Measurements from ENCODE around the gene PTPRS. TPM values are rescaled to one million over a fixed set of nuclear protein-coding genes. Genes with fewer than 3 reads are reported as not detected.
"Not testable (repeated sequence)": the region's sequence is repeated elsewhere in the genome, so short reads cannot be mapped to it uniquely, and the experiment has no call there.

PTPRS gene
- total and polyA plus RNA-seq, 2 donors (not counting 3 experiments of a cell fraction or from before 2014, with no cell fraction given): 10.1 to 16.1 TPM

DNA sequence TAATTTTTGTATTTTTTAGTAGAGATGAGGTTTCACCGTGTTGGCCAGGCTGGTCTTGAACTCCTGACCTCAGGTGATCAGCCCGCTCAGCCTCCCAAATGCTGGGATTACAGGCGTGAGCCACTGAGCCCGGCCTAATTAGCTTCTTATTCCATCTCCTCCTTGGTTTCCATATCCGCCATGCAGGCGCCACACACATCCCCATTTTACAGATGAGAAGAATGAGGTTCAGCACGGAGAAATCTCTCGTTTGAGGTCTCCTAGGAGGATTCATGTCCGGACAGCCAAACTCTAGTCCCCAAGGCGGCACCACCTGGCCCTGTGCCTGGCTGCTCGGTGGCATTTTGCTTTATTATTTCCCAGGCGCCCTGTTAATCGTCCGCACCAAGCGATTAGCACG lies 46.2 kb upstream of the PTPRS start:
- POLR2A ChIA-PET: no interaction called here
- CTCF ChIA-PET: no interaction called here
- no peak for FAIRE-seq

DNA sequence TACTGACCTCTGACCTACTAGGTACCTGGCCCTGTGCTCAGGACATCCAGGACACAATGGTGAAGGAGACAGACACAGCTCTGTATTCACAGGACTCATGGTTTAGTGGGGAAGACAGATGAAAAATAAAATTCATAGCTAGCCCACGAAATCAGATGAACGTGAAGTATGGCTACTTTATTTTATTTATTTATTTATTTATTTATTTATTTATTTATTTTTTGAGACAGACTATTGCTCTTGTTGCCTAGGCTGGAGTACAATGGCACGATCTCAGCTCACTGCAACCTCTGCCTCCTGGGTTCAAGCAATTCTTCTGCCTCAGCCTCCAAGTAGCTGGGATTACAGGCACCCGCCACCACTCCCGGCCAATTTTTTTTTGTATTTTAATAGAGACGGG lies 40.6 kb upstream of the PTPRS start:
- H3K4me2 ChIP-seq (ENCODE audit: insufficient read depth, low read length); CTCF ChIA-PET; dilution Hi-C loops (cut with MboI; ENCODE audit: extremely low pct_ligation_motif_present, low sequenced_read_pairs); H3K27me3 ChIP-seq (ENCODE audit: control insufficient read depth in 2 of 2, insufficient read depth in 2 of 2, low read length in 2 of 2); intact Hi-C loops (cut with micrococcal nuclease); H3K79me2 ChIP-seq (ENCODE audit: control insufficient read depth, insufficient read depth, low read length); H3K9me1 ChIP-seq (replicated peaks; ENCODE audit: control insufficient read depth, extremely low read depth, insufficient read depth, low read length); H4K20me1 ChIP-seq (replicated peaks; ENCODE audit: control insufficient read depth, extremely low read depth, insufficient read depth, low read length); BruUV-seq (replicated peaks); H3K9me3 ChIP-seq (replicated peaks; ENCODE audit: control insufficient read depth, insufficient read depth, low read length); H3K4me3 ChIP-seq (replicated peaks in 1 of 3; ENCODE audit: insufficient read depth in 1 of 3, low read depth in 1 of 3, low read length in 3 of 3); POLR2A ChIA-PET; H3K9ac ChIP-seq (replicated peaks; ENCODE audit: extremely low read depth, insufficient read depth, low read length); H2AFZ ChIP-seq (ENCODE audit: low read depth, low read length); H3K27ac ChIP-seq (ENCODE audit: insufficient read depth, low read depth, low read length); H3K36me3 ChIP-seq (ENCODE audit: control insufficient read depth in 2 of 2, extremely low read depth in 1 of 2, insufficient read depth in 2 of 2, low read length in 2 of 2); H3K4me1 ChIP-seq (ENCODE audit: control insufficient read depth, extremely low read depth, insufficient read depth, low read length); DNase-seq (ENCODE audit: low read depth, low spot score); FAIRE-seq: not testable (repeated sequence)

More for the DNA sequence above, 46.2 kb upstream of the PTPRS start:
- no peaks in the 10 kb centered on the region for H3K9me1 ChIP-seq (replicated peaks; ENCODE audit: control insufficient read depth, extremely low read depth, insufficient read depth, low read length)
- no peak for DNase-seq (ENCODE audit: low read depth, low spot score)
- no peaks in the 10 kb centered on the region for H4K20me1 ChIP-seq (replicated peaks; ENCODE audit: control insufficient read depth, extremely low read depth, insufficient read depth, low read length)
- H3K9ac ChIP-seq (replicated peaks; ENCODE audit: extremely low read depth, insufficient read depth, low read length): no peak overlapping the region
- H3K27ac ChIP-seq (ENCODE audit: insufficient read depth, low read depth, low read length): no peak overlapping the region
- dilution Hi-C loops (cut with MboI; ENCODE audit: extremely low pct_ligation_motif_present, low sequenced_read_pairs) (no loop called here), intact Hi-C loops (cut with micrococcal nuclease) (no loop called here)
- no peak overlapping the region for H3K4me3 ChIP-seq (replicated peaks in 1 of 3; ENCODE audit: insufficient read depth in 1 of 3, low read depth in 1 of 3, low read length in 3 of 3)
- H3K9me3 ChIP-seq (replicated peaks; ENCODE audit: control insufficient read depth, insufficient read depth, low read length): peaks cover 2% of the 10 kb centered on the region
- H3K79me2 ChIP-seq (ENCODE audit: control insufficient read depth, insufficient read depth, low read length): no peaks in the 10 kb centered on the region
- no peak for TF ChIP-seq FOS (IDR thresholded peaks at IDR 0.05; ENCODE audit: borderline replicate concordance, insufficient read depth, low read length)
- no peak for TF ChIP-seq MYC (IDR thresholded peaks at IDR 0.05; ENCODE audit: low read depth, low read length)
- TF ChIP-seq, protein P1, sequence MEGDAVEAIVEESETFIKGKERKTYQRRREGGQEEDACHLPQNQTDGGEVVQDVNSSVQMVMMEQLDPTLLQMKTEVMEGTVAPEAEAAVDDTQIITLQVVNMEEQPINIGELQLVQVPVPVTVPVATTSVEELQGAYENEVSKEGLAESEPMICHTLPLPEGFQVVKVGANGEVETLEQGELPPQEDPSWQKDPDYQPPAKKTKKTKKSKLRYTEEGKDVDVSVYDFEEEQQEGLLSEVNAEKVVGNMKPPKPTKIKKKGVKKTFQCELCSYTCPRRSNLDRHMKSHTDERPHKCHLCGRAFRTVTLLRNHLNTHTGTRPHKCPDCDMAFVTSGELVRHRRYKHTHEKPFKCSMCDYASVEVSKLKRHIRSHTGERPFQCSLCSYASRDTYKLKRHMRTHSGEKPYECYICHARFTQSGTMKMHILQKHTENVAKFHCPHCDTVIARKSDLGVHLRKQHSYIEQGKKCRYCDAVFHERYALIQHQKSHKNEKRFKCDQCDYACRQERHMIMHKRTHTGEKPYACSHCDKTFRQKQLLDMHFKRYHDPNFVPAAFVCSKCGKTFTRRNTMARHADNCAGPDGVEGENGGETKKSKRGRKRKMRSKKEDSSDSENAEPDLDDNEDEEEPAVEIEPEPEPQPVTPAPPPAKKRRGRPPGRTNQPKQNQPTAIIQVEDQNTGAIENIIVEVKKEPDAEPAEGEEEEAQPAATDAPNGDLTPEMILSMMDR (IDR thresholded peaks at IDR 0.05; ENCODE audit: extremely low read depth in 1 of 2, insufficient read depth in 1 of 2, low read depth in 1 of 2, low read length in 2 of 2): no peak
- no peak for TF ChIP-seq POLR2AphosphoS5 (IDR thresholded peaks at IDR 0.05; ENCODE audit: insufficient read depth, low read depth, low read length)
- TF ChIP-seq, protein P2, sequence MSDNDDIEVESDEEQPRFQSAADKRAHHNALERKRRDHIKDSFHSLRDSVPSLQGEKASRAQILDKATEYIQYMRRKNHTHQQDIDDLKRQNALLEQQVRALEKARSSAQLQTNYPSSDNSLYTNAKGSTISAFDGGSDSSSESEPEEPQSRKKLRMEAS (IDR thresholded peaks at IDR 0.05; ENCODE audit: insufficient read depth, insufficient read length): no peak
- TF ChIP-seq EZH2 (IDR thresholded peaks at IDR 0.05; ENCODE audit: borderline replicate concordance, low read depth, low read length, severe bottlenecking): no peak
- TF ChIP-seq GATA2 (IDR thresholded peaks at IDR 0.05; ENCODE audit: insufficient read depth, insufficient read length, low read depth, low read length): no peak
- no peak for TF ChIP-seq JUN (IDR thresholded peaks at IDR 0.05; ENCODE audit: borderline replicate concordance, insufficient read depth, insufficient read length, low read depth)
- TF ChIP-seq POLR2A (IDR thresholded peaks at IDR 0.05; ENCODE audit: low read depth, low read length): no peak
- no peaks in the 10 kb centered on the region for H3K36me3 ChIP-seq (ENCODE audit: control insufficient read depth in 2 of 2, extremely low read depth in 1 of 2, insufficient read depth in 2 of 2, low read length in 2 of 2)
- H3K4me2 ChIP-seq (ENCODE audit: insufficient read depth, low read length): no peak overlapping the region
- H3K27me3 ChIP-seq (ENCODE audit: control insufficient read depth in 2 of 2, insufficient read depth in 2 of 2, low read length in 2 of 2): no peaks in the 10 kb centered on the region
- no peaks in the 10 kb centered on the region for H3K4me1 ChIP-seq (ENCODE audit: control insufficient read depth, extremely low read depth, insufficient read depth, low read length)
- no peak overlapping the region for H2AFZ ChIP-seq (ENCODE audit: low read depth, low read length)
- no TSS peak for BruUV-seq (replicated peaks)

Data from endothelial cell of umbilical vein (primary cell).